A549 (cell line): ENCODE measurements around the gene BABAM2. TPM values are rescaled to one million over a fixed set of nuclear protein-coding genes. Genes with fewer than 3 reads are reported as not detected.
A peak's percentile ranks its signal among the peaks of the same experiment; 100 is the strongest.

Experiments
- ATAC-seq, 2 experiments: fragments of 200-7000 bp in 1 of 2; fragments of >200 bp in 1 of 2; cut with Nextera tagmentation in 1 of 2; cut with Tn5 transposase in 1 of 2; 3 replicates each; pipeline versions ENCODE4 v1.8.0 to v1.9.1; 2018 to 2020; ENCODE audit warnings: mild to moderate bottlenecking in 1 of 2, moderate library complexity in 1 of 2
- CTCF ChIA-PET: fragments of 300-600 bp; sonication (Branson Sonifier 250); formaldehyde crosslinking; extraction: SDS; loops from one replicate; lab custom pipeline; 2021; ENCODE audit warnings: antibody characterized with exemption, inconsistent platforms; lab: Yijun Ruan, JAX
- POLR2A ChIA-PET: fragments of 350-600 bp; formaldehyde crosslinking; extraction: SDS; loops from one replicate; lab custom pipeline; 2021; ENCODE audit warnings: antibody characterized with exemption, inconsistent platforms; lab: Yijun Ruan, JAX
- DNase-seq, 2 experiments: peaks; one replicate each; pipeline versions ENCODE4 v3.0.0 to v3.0.0-alpha.2; 2011 to 2016; ENCODE audit warnings: low read depth in 1 of 2, low spot score in 1 of 2
- FAIRE-seq: peaks from 2 replicates; lab custom pipeline; 2011; peaks lifted over from hg19 to GRCh38; lab: Jason Lieb, UNC
- H3K27ac ChIP-seq, 2 experiments: fragments of >200 bp; sonication (Bioruptor Twin); formaldehyde crosslinking; 3 replicates each; pipeline ENCODE4 v1.5.1; 2016 to 2017
- H3K4me1 ChIP-seq: fragments of >200 bp; sonication (Bioruptor Twin); formaldehyde crosslinking; 3 replicates; pipeline ENCODE4 v1.6.1; 2016
- H3K4me2 ChIP-seq: fragments of >200 bp; sonication (Bioruptor Twin); formaldehyde crosslinking; 3 replicates; pipeline ENCODE4 v1.6.1; 2016
- H3K4me3 ChIP-seq: fragments of >200 bp; sonication (Bioruptor Twin); formaldehyde crosslinking; 3 replicates; pipeline ENCODE4 v1.5.1; 2016
- H3K9me3 ChIP-seq: fragments of >200 bp; sonication (Bioruptor Twin); formaldehyde crosslinking; 3 replicates; pipeline ENCODE4 v1.6.1; 2016
- CHD4 ChIP-seq: fragments of 200-600 bp; sonication (generic); IDR thresholded peaks from 2 replicates; pipeline ENCODE4 v1.6.1; 2016; ENCODE audit warnings: antibody characterized with exemption, mild to moderate bottlenecking, borderline replicate concordance
- E2F6 ChIP-seq: IDR thresholded peaks from 2 replicates; pipeline ENCODE4 v1.6.1; 2012; ENCODE audit warnings: low read depth, borderline replicate concordance
- FOSL2 ChIP-seq, 2 experiments: fragments of 450-650 bp in 1 of 2; fragments of >200 bp in 1 of 2; sonication (Bioruptor Twin) in 1 of 2; formaldehyde crosslinking; IDR thresholded peaks; 2 replicates each; pipeline versions ENCODE4 v1.5.0 to v1.6.1; 2016 to 2020; ENCODE audit warnings: mild to moderate bottlenecking in 1 of 2, moderate library complexity in 1 of 2
- HDAC2 ChIP-seq: fragments of 200-600 bp; sonication (generic); IDR thresholded peaks from 2 replicates; pipeline ENCODE4 v1.6.1; 2016
- HEYL ChIP-seq: fragments of 250-450 bp; sonication (Bioruptor Pico); IDR thresholded peaks from 2 replicates; pipeline ENCODE4 v1.8.0; 2021; ENCODE audit warnings: mild to moderate bottlenecking, moderate library complexity
- HMGXB4 ChIP-seq: fragments of 250-450 bp; sonication (Bioruptor Pico); IDR thresholded peaks from 2 replicates; pipeline ENCODE4 v1.5.0; 2021; ENCODE audit warnings: mild to moderate bottlenecking, moderate library complexity, borderline replicate concordance
- HOXA7 ChIP-seq: fragments of 250-450 bp; sonication (Bioruptor Pico); IDR thresholded peaks from 2 replicates; pipeline ENCODE4 v1.5.0; 2020; ENCODE audit warnings: mild to moderate bottlenecking, moderate library complexity
- MAX ChIP-seq: IDR thresholded peaks from 2 replicates; pipeline ENCODE4 v1.6.1; 2012
- MAZ ChIP-seq: fragments of 150-350 bp; IDR thresholded peaks from 2 replicates; pipeline ENCODE4 v1.6.1; 2014; ENCODE audit warnings: antibody characterized with exemption, low read depth, low read length, borderline replicate concordance
- PBX3 ChIP-seq: IDR thresholded peaks from 2 replicates; pipeline ENCODE4 v1.6.1; 2012
- POLR2AphosphoS2 ChIP-seq: conservative IDR thresholded peaks from 2 replicates; pipeline ENCODE4 v1.6.1; 2012; ENCODE audit warnings: low read length, improper control_type of control experiment, inconsistent platforms
- RARB ChIP-seq: fragments of 250-450 bp; sonication (Bioruptor Pico); IDR thresholded peaks from 2 replicates; pipeline ENCODE4 v1.8.0; 2021; ENCODE audit warnings: mild to moderate bottlenecking, moderate library complexity
- RCOR1 ChIP-seq: fragments of 150-350 bp; IDR thresholded peaks from 2 replicates; pipeline ENCODE4 v1.6.1; 2014; ENCODE audit warnings: antibody characterized with exemption, low read length, low read depth
- REST ChIP-seq: fragments of 200-600 bp; sonication (generic); IDR thresholded peaks from 2 replicates; pipeline ENCODE4 v1.6.1; 2016; ENCODE audit warnings: antibody characterized with exemption, mild to moderate bottlenecking, moderate library complexity
- RFX5 ChIP-seq: fragments of 450-650 bp; IDR thresholded peaks from 2 replicates; pipeline ENCODE4 v1.7.1; 2014; ENCODE audit warnings: antibody characterized with exemption, mild to moderate bottlenecking, moderate library complexity
- RNF2 ChIP-seq: fragments of 200-600 bp; sonication (generic); IDR thresholded peaks from 2 replicates; pipeline ENCODE4 v1.6.1; 2016; ENCODE audit warnings: low read depth, mild to moderate bottlenecking, antibody characterized with exemption, moderate library complexity, borderline replicate concordance
- SMC3 ChIP-seq: fragments of >200 bp; sonication (Bioruptor Twin); formaldehyde crosslinking; IDR thresholded peaks from 3 replicates; pipeline ENCODE4 v1.6.1; 2018; ENCODE audit warnings: inconsistent platforms
- SREBF2 ChIP-seq: fragments of 450-650 bp; IDR thresholded peaks from 2 replicates; pipeline ENCODE4 v1.6.1; 2014; ENCODE audit warnings: mild to moderate bottlenecking, moderate library complexity
- ZNF302 ChIP-seq: fragments of 250-450 bp; sonication (Bioruptor Pico); IDR thresholded peaks from 2 replicates; pipeline ENCODE4 v1.9.0; 2021; ENCODE audit warnings: inconsistent platforms, mild to moderate bottlenecking, moderate library complexity
- ZSCAN20 ChIP-seq: fragments of 250-450 bp; sonication (Bioruptor Pico); IDR thresholded peaks from 2 replicates; pipeline ENCODE4 v1.8.0; 2022; ENCODE audit warnings: mild to moderate bottlenecking, moderate library complexity
- WGBS: methylation state at CpG from one replicate; pipeline ENCODE4 v1.1.6; 2017; ENCODE audit errors: missing lambda C conversion rate; 5-methylcytosine and 5-hydroxymethylcytosine counted together
- polyA plus RNA-seq, 4 experiments: library from polyadenylated mRNA; depleted of rRNA in 3 of 4; stranded (reverse); fragments of >200 nt; fragmentation: RNase III in 1 of 4; extraction: RNeasy Plus Mini Kit Qiagen cat#74134 plus additional on column Dnase treatment in 1 of 4; gene quantifications; 2 replicates in 3 of 4; 3 replicates in 1 of 4; pipeline ENCODE4 v1.2.3, GENCODE V29; 2011 to 2017

The BABAM2 gene
- polyA plus RNA-seq, 2 of the 4 experiments (the other 2 are of a cell fraction), result 53.7 to 78.4 TPM

- no peak for FAIRE-seq
These were observed 97.8 kb downstream of the BABAM2 start for GRCh38 chr2:27988306-27988705.

GRCh38 chr2:27988718-27989117 lies 98.2 kb downstream of the BABAM2 start:
- H3K27ac ChIP-seq, result peak overlapping the region; percentile 8 to 52; a peak in 4 of 6 replicates
- ChIA-PET POLR2A (no interaction called here), CTCF (interaction anchor here (1.1 kb wide), 2 partner anchors 20 to 286 kb away, joined by 3 read pairs; no protein-coding TSS in a partner anchor)
- FAIRE-seq, result no peak
- 91% methylated on average over 2 of the region's 2 CpGs for WGBS
- no peaks in the 10 kb centered on the region for H3K9me3 ChIP-seq
- H3K4me1 ChIP-seq, result peaks cover 62% of the 10 kb centered on the region
- ATAC-seq, result no peak
- TF ChIP-seq POLR2AphosphoS2 (no peak), REST (no peak), ZNF302 (CRISPR knock-in tag) (no peak), E2F6 (no peak), SREBF2 (no peak), HMGXB4 (CRISPR knock-in tag) (no peak)
- DNase-seq, result no peak
- H3K4me3 ChIP-seq, result no peak overlapping the region
- no peak overlapping the region for H3K4me2 ChIP-seq

More at GRCh38 chr2:27988306-27988705, 97.8 kb downstream of the BABAM2 start:
- H3K9me3 ChIP-seq, result peaks cover 2% of the 10 kb centered on the region; the same call in 1 of the 3 replicates
- DNase-seq, result no peak
- no peak for TF ChIP-seq RFX5
- TF ChIP-seq HDAC2, result no peak
- TF ChIP-seq SMC3, result no peak
- TF ChIP-seq SREBF2, result no peak
- no peak for TF ChIP-seq HOXA7 (CRISPR knock-in tag)
- TF ChIP-seq PBX3, result no peak
- no peak for TF ChIP-seq MAZ
- TF ChIP-seq RCOR1, result no peak
- no peak for TF ChIP-seq E2F6
- TF ChIP-seq ZSCAN20, result no peak
- TF ChIP-seq POLR2AphosphoS2, result no peak
- TF ChIP-seq HEYL (CRISPR knock-in tag), result no peak
- TF ChIP-seq MAX, result no peak
- no peak for TF ChIP-seq CHD4
- TF ChIP-seq FOSL2 (IDR thresholded peaks at IDR 0.05), result no peak
- no peak for TF ChIP-seq FOSL2 (CRISPR knock-in tag; IDR thresholded peaks at IDR 0.05)
- TF ChIP-seq RNF2, result no peak
- no peak for TF ChIP-seq RARB
- TF ChIP-seq, all 56 proteins: peak for 0
- Histone ChIP-seq H3K4me3 (no peak overlapping the region), H3K27ac (peak overlapping the region in 1 of 2 experiments; percentile 50; a peak in 4 of 6 replicates), H3K4me1 (peaks cover 58% of the 10 kb centered on the region), H3K4me2 (no peak overlapping the region)
- ChIA-PET CTCF (interaction anchor here (0.6 kb wide), 1 partner anchor 289 kb away, joined by 3 read pairs; no protein-coding TSS in a partner anchor), POLR2A (no interaction called here)
- no peak for ATAC-seq
- WGBS, result 93% methylated on average over 3 of the region's 3 CpGs
